AG10803 (cell line): Measurements from ENCODE around the gene GTPBP3.

Source experiments
- DNase-seq: peaks from one replicate; pipeline ENCODE4 v3.0.0; 2010; ENCODE audit warnings: low read depth
- H3K4me3 ChIP-seq: 2 replicates; pipeline ENCODE4 v1.5.1; 2011; ENCODE audit warnings: mild to moderate bottlenecking, low read length, control low read depth
- TF ChIP-seq, protein P1 (sequence below): conservative IDR thresholded peaks from 2 replicates; pipeline ENCODE4 v1.5.1; 2011; ENCODE audit warnings: mild to moderate bottlenecking, low read length, control low read depth, inconsistent platforms

GTPBP3 gene

GRCh38 chr19:17304386-17305215 is 32.8 kb upstream of the GTPBP3 start:
- H3K4me3 ChIP-seq: no peak overlapping the region; the same call in none of the 2 replicates
- DNase-seq: no peak
- TF ChIP-seq, protein P1, sequence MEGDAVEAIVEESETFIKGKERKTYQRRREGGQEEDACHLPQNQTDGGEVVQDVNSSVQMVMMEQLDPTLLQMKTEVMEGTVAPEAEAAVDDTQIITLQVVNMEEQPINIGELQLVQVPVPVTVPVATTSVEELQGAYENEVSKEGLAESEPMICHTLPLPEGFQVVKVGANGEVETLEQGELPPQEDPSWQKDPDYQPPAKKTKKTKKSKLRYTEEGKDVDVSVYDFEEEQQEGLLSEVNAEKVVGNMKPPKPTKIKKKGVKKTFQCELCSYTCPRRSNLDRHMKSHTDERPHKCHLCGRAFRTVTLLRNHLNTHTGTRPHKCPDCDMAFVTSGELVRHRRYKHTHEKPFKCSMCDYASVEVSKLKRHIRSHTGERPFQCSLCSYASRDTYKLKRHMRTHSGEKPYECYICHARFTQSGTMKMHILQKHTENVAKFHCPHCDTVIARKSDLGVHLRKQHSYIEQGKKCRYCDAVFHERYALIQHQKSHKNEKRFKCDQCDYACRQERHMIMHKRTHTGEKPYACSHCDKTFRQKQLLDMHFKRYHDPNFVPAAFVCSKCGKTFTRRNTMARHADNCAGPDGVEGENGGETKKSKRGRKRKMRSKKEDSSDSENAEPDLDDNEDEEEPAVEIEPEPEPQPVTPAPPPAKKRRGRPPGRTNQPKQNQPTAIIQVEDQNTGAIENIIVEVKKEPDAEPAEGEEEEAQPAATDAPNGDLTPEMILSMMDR: no peak

DNA sequence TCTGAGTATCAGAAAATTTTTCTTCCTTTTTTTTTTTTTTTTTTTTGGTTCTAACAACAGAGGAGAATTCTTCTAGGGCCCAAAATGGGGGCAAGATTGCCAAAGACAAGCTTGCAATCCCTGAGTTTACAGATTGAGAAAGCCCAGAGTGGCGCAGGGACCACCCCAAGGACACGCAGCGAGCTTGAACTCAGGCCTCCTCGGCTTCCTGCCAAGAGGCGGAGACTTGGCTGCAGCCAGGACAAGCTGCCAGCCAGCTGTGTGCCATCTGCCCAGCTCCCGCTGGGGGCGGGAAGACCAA is 32.2 kb upstream of the GTPBP3 start:
- H3K4me3 ChIP-seq: peak overlapping the region; percentile 81
- DNase-seq: no peak
- TF ChIP-seq, protein P1: no peak

- DNase-seq: peak; percentile 99
- peak within 1 kb of the TSS; percentile 81 for H3K4me3 ChIP-seq
- TF ChIP-seq, protein P1: peak; percentile 67
Observed at GRCh38 chr19:17305517-17306284, 31.7 kb upstream of the GTPBP3 start, which contains the start of gene MRPL34. MRPL34 (plus strand) TSS chr19:17305872; CDS start chr19:17305893, 21 bp downstream.

DNA sequence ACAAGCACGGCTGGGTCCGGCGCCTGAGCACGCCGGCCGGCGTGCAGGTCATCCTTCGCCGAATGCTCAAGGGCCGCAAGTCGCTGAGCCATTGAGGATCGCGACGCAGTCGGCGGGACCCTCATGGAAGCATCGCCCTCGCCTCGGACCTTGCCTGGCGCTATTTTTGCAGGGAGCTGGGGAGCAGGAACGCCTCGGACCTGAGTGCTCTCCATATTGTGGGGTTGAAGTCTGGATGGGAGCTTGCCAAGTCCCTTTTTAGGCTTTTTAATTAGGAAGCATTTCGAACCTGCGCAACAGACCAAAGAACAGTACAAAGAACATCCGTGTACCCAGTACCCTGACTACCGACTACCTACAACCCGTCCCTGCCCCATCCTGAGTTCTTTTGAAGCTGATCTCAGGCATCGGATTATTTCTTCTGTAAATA is 31.1 kb upstream of the GTPBP3 start:
- TF ChIP-seq, protein P1: no peak

DNA sequence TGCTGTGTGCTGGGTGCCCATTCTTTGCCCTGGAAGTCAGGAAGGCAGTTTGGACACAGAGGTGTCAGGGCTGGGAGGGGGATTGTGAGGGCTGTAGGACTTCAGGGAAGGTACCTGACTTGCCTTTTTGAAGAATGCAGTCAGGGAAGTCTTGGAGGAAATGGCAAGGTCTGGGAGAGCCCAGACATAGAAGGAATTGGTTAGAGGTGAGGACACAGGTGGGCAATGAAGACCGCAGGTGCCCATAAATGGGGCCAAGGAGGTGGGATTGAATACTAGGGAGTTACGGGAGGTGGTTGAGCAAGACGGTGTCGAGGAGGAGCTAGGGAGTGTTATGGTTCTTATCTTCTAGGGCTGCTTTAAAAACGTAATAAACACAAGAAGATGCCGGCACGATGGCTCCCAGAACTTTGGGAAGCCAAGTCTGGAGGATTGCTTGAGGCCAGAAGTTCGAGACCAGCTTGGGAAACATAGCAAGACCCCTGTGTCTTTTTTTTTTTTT is 29.4 kb upstream of the GTPBP3 start:
- H3K4me3 ChIP-seq: no peak overlapping the region
- TF ChIP-seq, protein P1: no peak
- DNase-seq: no peak

More for the DNA sequence above, 31.1 kb upstream of the GTPBP3 start:
- H3K4me3 ChIP-seq: peak overlapping the region; percentile 81
- DNase-seq: no peak

DNA sequence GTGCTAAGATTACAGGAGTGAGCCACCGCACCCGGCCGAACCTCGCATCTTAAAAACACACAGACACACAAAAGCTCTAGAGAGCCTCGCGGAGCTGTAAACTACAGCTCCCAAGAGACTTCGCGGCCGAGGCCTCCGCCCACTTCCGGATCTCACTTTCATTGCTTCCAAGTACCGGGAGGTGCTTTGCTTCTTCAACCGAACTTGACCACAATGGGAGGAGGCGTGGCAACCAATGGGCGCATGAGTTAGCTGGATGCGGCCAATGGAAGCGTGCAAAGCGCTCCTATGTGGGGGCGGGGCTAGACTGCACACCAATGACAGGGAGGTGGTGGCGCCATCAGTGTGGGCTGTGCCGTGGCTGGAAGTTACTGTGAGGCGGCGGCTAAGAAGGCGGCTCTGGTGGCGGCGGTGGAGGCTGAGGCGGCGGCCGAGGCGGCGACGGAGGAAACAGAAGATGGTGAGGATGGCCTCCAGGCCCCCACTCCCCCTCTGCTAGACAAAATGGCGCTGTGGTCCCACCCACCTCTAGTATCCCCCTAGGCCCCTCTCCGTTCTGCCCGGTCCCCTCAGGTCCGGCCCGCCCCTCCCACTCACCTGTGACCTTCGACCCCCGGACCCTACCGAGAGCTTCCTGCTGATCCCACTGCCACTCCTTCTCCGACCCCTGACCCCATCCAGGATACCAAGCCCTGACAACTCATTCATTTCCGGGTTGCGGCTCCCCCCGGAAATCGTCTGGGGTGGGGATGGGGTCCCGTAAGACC is 28.0 kb upstream of the GTPBP3 start, which contains the start of gene DDA1:
Gene DDA1, plus strand, starts transcription at position 366 of the 767 bp plus-strand sequence. Its CDS starts 92 bp downstream, at position 458.
- TF ChIP-seq, protein P1: no peak
- H3K4me3 ChIP-seq: peak within 1 kb of the TSS; percentile 90
- DNase-seq: peak; percentile 100
